Measurements from ENCODE around the gene TMEM62. TPM values are rescaled to one million over a fixed set of nuclear protein-coding genes. Genes with fewer than 3 reads are reported as not detected.
"Not testable (repeated sequence)": the region's sequence is repeated elsewhere in the genome, so short reads cannot be mapped to it uniquely, and the experiment has no call there.

TMEM62 gene
- polyA plus RNA-seq, 10 donors, result 5.5 to 11.0 (median 7.9) TPM

- DNase-seq, result not testable (repeated sequence)
Observed at GRCh38 chr15:43177147-43177546, 43.8 kb downstream of the TMEM62 start.

- no peak for DNase-seq
Observed at GRCh38 chr15:43183270-43183669, 49.9 kb downstream of the TMEM62 start.

- no peak for DNase-seq
Observed at GRCh38 chr15:43184407-43185124, 51.2 kb downstream of the TMEM62 start.

GRCh38 chr15:43185157-43186002, 52.0 kb downstream of the TMEM62 start, which contains the start of gene CCNDBP1:
Gene CCNDBP1, plus strand, starts transcription at chr15:43185403. Its CDS starts 96 bp downstream, at chr15:43185499.
- peak; percentile 67 to 88 (median 73) for DNase-seq

GRCh38 chr15:43186003-43186353, 52.6 kb downstream of the TMEM62 start:
- peak in 1 of 3 donors; percentile 17 for DNase-seq

- peak in 2 of 3 donors; percentile 19 to 50 for DNase-seq
Observed at GRCh38 chr15:43187544-43188155, 54.3 kb downstream of the TMEM62 start.

- DNase-seq, result no peak
Observed at GRCh38 chr15:43189296-43189695, 55.9 kb downstream of the TMEM62 start.

- no peak for DNase-seq
Observed at GRCh38 chr15:43190178-43190577, 56.8 kb downstream of the TMEM62 start.

- DNase-seq, result no peak
Observed at GRCh38 chr15:43193710-43194109, 60.3 kb downstream of the TMEM62 start.

- DNase-seq, result no peak
Observed at GRCh38 chr15:43194795-43195194, 61.4 kb downstream of the TMEM62 start.

GRCh38 chr15:43196760-43197548, 63.6 kb downstream of the TMEM62 start:
- no peak for DNase-seq

GRCh38 chr15:43197773-43198172, 64.4 kb downstream of the TMEM62 start:
- DNase-seq, result not testable (repeated sequence)

GRCh38 chr15:43198556-43198955, 65.2 kb downstream of the TMEM62 start:
- DNase-seq, result not testable (repeated sequence)

- DNase-seq, result no peak
Observed at GRCh38 chr15:43198992-43199391, 65.6 kb downstream of the TMEM62 start.

GRCh38 chr15:43199945-43200488, 66.6 kb downstream of the TMEM62 start:
- DNase-seq, result no peak

GRCh38 chr15:43204016-43204901, 70.9 kb downstream of the TMEM62 start:
- DNase-seq, result peak in 2 of 3 donors; percentile 30 to 48

GRCh38 chr15:43206054-43206453, 72.7 kb downstream of the TMEM62 start:
- no peak for DNase-seq

GRCh38 chr15:43207024-43207423, 73.6 kb downstream of the TMEM62 start:
- DNase-seq, result no peak

- DNase-seq, result no peak
Observed at GRCh38 chr15:43208052-43209002, 74.9 kb downstream of the TMEM62 start.
